Measurements from ENCODE around the gene ZFPL1.

ZFPL1 gene

DNA sequence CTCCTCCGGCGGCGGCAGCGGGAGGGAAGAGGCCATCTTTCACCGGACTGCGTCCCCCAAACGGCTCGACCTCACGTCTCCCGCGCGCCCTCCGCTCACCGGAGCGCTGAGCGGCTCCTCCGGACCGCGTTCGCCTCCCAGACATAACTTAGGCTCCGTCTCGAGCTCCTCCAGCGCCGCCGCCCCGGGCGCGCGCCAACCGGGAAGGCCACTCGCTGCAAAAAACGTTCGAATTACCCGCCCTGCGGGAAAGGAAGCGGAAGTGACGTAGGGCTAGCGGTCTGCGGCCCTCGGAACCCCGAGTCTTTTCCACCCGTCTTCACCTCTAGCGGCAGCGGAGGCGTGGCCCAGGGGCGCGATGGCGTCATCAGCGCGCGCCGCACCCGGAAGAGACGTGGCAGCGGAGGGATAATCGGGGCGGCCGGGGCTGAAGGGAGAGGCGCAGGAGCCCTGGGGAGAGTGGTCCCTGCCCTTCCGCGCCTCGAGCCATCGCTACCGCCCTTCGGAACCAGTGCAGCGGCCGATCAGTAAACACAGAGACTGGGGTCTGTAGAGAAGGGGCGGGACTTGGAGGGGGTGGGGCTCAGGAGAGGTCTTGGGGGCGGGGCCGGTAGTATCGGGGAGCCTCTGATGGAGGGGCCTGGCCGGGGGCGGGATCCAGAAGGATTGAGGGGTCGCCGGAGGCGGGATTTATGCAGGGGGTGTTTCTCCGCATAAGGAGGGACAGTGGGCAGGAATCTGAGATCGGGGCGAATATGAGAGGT, at the start of gene ZFPL1, which contains the start of gene CDCA5:
TSS of gene ZFPL1 (plus strand) at position 389 of the 764 bp plus-strand sequence. CDS start 477 bp downstream, outside the sequence.
TSS of gene CDCA5 (minus strand) at position 207 of the 764 bp plus-strand sequence. CDS start at position 145, 62 bp downstream.
- peak; percentile 96 for DNase-seq

DNA sequence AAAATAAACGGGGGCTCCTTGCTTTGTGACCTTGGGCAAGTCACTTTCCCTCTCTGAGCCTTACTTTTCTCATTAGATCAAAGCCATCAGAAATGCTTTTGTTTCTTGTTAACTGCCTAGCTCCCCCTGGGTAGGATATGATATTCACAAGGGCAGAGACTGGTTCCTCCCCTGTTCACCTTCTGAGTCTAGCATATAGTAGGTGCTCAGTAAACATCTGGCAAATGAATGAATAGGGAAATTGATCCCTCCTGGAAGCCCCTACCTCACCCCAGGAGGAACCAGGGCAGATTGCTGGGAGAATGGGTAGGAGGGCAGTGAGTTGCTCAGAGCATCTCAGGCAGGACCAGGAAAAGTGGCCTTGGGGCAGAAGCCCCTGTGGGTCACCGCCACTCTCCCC, 49.6 kb upstream of the ZFPL1 start:
- DNase-seq, result no peak

DNA sequence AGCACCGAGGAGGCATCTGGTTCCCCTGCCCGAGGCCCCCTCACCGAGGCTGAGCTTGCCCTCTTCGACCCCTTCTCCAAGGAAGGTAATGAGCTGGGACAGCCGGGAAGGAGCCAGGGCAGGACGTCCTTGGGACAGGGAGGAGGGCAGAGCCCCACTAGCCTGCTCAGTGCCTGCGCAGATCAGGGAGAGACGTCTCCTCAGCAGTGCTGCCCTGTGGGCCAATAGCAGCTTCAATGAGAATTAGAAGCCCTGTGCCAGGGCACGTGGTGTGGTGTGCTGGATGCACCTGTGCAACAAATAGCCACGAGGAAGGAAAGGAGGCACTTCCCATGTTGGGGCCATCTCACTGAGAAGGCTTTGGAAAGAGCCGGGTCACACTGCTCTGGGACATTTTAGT, 48.4 kb upstream of the ZFPL1 start:
- DNase-seq, result no peak

- DNase-seq, result no peak
These were observed 47.1 kb upstream of the ZFPL1 start for GRCh38 chr11:65036931-65037330.

DNA sequence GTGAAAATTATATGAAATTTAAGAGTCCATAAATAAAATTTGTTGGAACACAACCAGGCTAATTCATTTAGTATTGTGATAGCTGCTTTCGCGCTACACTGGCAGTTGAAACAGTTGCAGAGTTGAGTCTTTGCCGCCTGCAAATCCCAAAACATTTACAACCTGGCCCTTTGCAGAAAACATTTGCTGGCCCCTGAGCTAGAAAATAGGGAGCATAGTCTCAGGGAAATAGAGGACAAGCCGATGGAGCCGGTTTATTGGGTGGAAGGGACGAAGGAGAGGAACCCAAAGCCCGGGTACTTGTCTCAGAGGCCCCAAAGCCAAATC, 43.5 kb upstream of the ZFPL1 start:
- DNase-seq, result no peak

GRCh38 chr11:65040847-65041622, 43.0 kb upstream of the ZFPL1 start, which contains the start of gene SAC3D1:
Gene SAC3D1 (plus strand): TSS chr11:65041210. CDS start chr11:65041293, 83 bp downstream.
- DNase-seq, result peak; percentile 98

DNA sequence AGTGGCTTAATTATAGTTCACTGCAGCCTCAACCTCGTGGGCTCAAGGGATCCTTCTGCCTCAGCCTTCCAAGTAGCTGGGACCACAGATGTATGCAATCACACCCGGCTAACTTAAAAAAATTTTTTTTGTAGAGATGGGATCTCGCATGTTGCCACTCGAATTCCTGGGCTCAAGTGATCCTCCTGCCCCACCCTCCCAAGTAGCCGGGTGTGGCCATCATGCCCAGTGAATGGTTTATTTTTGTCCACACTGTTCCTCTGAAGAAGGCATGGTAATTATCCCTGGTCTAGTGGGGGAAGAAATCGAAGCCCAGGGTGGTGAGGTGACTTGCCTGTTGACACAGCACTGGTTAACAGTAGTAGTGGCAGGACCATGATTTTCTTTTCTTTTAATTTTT, 41.1 kb upstream of the ZFPL1 start:
- no peak for DNase-seq

DNA sequence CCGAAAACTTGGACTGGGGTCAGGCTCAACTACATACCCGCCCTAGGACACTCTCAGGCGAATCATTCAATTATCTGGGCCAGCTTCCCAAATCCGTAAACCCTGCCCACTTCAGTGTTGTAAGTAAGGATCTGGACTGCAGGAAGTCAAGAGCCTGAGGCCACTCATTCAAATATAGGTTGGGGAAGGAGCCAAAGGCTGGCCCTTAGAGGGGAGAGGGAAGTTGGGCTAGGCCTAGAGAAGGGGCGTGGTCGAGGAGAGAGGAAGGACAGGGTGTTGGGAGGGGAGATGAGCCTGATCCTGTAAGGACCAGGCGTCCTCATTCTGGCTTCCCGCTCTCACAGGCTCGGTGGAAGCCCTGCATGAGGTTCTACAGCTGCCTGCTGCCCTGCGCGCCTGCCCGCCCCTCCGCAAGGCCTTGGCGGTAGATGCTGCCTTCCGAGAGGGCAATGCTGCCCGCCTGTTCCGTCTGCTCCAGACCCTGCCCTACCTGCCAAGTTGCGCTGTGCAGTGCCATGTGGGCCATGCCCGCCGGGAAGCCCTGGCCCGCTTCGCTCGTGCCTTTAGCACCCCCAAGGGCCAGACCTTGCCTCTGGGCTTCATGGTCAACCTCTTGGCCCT, 40.0 kb upstream of the ZFPL1 start:
- DNase-seq, result no peak

DNA sequence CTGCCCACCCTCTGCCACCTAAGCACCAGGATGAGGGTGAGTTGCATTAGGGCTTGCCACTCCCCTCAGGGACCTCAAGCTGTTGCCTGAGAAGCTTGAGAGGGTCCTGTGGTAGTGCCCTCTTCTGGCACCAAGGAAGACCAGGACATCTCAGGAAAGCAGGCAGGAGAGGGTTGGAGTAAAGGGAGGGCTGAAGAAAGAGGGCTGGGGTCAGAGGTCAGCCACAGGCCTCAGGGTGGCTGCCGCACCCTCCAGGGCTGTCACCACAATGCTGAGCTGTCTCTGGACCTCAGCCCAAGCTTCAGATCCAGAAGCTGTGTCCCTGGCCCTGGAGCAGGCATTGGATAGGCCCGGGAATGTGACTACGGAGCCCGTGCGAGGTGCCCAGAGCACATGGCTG, 39.0 kb upstream of the ZFPL1 start:
- DNase-seq, result no peak

- DNase-seq, result no peak
These were observed 38.3 kb upstream of the ZFPL1 start for GRCh38 chr11:65045728-65046127.

DNA sequence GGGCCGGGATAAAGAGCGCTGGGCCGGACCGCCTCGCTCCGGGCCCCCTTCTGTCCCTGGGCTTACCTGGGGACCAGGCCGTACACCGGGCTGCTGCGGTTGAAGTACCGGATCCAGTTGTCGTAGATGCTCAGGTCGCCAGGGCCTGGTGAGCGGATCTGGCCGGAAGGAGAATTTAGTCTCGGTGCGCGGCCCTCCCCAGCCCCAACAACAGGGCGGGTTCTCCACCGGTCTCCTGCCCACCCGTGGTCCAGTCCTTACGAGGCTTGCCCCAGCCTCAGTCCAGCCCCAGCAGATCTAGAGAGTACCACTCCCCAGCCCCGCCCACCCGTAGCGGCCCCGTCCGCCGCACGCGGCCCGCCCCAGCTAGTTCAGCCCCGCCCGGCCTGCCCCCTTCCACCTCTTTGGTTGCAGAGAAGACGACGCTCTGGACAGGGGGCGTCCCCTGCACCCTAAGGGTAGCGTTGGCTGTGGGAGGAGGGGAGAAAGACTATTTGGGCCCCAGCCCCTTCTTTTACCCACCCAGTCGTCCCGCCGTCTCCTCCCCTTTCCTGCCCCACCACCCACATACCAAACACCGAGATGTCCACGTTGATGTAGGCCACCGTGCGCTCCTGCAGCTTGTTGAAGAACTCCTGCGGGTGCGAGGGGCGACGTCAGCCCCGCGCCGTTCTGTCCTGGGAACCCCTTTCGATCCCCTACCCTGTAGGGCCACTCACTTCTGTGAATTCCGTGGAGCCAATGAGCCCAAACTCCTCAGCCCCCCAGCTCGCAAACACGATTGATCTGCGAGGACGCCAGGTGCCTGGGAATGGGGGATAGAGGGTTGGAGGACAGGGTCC, 36.2 kb upstream of the ZFPL1 start:
- DNase-seq, result no peak

DNA sequence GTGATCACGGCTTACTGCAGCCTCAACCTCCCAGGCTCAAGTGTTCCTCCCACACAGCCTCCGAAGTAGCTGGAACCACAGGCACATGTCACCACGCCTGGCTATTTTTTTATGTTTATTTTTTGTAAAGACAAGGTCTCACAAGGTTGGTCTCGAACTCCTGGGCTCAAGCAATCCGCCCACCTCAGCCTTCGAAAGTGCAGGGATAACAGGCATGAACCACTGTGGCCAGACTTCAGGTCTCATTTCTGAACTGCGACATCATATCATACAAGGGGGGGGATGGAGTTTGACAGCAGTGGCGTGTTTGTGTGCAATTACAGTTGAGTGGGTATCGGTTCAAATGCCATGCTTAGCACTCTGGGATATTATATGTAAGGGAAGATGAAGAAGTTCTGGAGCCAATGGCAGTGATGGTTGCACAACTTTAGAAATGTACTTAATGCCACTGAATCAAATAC, 32.6 kb upstream of the ZFPL1 start:
- no peak for DNase-seq

- no peak for DNase-seq
These were observed 30.1 kb upstream of the ZFPL1 start for GRCh38 chr11:65053827-65054508.

DNA sequence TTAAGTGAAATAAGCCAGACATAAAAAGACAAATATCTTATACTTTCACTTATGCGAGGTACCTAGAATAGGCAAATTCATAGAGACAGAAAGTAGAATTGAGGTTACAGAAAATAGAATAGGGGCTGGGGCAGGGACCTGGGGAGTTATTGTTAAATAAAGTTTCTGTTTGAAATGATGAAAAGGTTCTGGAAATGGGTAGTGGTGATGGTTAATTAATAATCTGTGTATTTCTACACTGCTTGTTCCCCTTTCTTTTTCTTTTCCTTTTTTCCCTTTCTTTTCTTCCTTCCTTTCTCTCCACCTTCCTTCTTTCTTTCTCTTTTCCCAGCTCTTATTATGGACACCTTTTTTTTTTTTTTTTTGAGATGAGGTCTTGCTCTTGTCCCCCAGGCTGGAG, 28.5 kb upstream of the ZFPL1 start:
- DNase-seq, result no peak

DNA sequence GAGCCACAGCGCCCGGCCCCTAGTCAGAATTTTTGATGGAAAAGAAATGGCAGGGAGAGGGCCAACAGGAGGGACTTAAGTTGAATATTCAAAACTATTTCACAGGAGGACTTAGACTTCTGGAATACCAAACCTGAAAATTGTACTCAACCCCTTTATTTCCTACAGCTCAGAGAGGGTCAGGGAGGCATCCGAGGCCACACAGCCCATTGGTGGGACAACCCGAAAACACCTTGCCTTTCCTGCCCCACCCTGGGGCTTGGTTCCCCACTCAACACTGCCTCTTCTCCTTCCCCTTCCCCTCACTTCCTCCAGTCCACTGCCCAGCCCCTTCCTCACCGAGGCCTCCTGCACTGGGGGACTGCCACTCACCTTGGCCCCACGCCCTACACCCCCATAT, 27.0 kb upstream of the ZFPL1 start:
- no peak for DNase-seq

DNA sequence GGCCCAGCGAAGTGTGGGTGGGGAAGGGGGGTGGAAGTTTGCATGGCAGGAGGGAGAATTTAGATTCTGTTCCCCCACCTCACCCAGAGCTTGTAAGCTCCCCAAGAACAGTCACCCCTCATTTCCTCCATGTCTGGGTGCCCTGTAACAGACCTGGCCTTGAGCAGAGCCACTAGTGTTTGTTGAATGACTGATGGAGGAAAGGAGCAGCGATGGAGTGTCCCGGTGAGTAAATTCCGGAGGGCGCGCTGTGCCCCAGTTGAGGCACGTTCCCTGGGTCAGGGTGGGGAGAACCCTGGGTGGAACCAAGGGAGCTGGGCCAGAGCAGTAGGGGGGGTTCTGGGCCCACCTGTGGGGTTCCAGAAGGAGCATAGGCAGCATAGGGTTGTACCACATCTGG, 26.5 kb upstream of the ZFPL1 start:
- no peak for DNase-seq

DNA sequence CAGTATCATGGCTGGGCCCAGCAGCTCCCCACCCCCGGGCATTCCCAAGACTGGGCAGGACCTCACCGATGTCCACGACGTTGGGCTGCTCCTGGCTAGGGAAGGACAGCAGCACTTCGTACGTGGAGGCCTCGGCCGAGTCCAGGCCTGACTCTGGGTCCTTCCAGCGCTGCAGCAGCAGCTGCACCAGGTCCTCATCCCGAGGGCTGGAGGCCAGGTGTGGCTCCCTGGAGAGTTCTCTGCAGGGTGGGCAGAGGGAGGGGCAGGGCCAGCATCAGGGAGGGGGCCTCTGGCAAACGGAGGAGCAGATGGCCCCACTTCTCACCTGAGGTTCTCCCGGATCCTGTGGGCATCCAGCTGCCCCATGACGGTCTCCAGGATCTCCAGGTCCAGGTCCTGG, 26.0 kb upstream of the ZFPL1 start:
- no peak for DNase-seq

GRCh38 chr11:65058419-65059054, 25.5 kb upstream of the ZFPL1 start, which contains the start of gene NAALADL1:
Gene NAALADL1 (minus strand): TSS chr11:65058553. CDS start chr11:65058521, 32 bp downstream.
- no peak for DNase-seq

DNA sequence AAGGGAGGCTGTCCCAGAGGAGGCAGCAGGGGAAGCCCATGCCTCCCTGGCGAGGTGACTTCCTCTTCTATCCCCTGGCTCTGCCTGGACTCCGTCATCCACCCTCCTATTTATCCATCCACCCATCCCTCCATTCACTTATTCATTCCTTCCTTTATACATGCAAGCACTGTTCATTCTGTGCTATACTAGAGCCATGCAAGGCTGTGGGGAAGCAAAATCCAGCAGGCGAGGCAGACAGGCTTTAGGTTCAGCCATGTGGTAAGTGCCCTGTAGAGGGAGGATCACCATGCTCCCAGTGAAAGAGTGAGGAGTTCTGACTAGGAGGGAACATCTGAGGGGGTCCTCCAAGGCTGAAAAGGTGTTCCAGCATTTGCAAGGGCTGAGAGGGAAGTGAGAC, 24.5 kb upstream of the ZFPL1 start:
- DNase-seq, result no peak

GRCh38 chr11:65059959-65060824, 23.8 kb upstream of the ZFPL1 start:
- no peak for DNase-seq

All from NCI-H82 (cell line).